ENCODE data around the gene PTPN6. TPM values are rescaled to one million over a fixed set of nuclear protein-coding genes. Genes with fewer than 3 reads are reported as not detected.

Gene PTPN6
- total RNA-seq, 1 experiment from 2014 or later = 19.8 TPM

DNA sequence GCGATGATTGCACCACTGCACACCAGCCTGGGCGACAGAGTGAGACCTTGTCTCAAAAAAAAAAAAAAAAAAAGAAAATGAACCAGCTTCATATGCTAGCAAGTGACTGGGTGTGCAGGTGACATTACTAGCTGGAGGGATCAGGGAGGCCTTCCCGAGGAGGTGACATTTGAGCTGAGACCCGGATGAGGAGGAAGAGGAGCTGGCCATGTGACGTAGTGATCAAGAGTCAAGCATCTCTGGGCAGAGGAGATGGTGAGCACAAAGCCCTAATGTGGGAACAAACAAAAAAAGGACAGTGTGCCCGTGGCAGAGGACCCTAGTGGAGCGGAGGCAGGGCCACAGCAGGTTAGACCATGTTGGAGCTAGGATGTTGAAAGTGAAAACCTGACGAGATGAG lies 3.5 kb upstream of the PTPN6 start:
- H4K91ac ChIP-seq (ENCODE audit: insufficient read length, low read depth, low read length) = no peak overlapping the region
- H3K9me3 Mint-ChIP-seq = no peaks in the 10 kb centered on the region; a peak in 1 of 5 replicates
- no peak overlapping the region; a peak in 2 of 7 replicates for H3K27ac Mint-ChIP-seq
- H4K5ac ChIP-seq (ENCODE audit: insufficient read length, low read depth, low read length) = no peak overlapping the region
- H2AK5ac ChIP-seq (ENCODE audit: insufficient read length, low read length) = no peak overlapping the region
- no CpG with 5 or more reads among the region's 8 CpGs for WGBS (ENCODE audit: extremely low coverage, insufficient read length, low lambda C conversion rate)
- no peak overlapping the region for H3K56ac ChIP-seq (ENCODE audit: insufficient read length, low read depth, low read length)
- 0 out of 2 replicates have a peak, but pooled peaks cover 4% of the 10 kb centered on the region for H3K4me1 ChIP-seq (ENCODE audit: insufficient read depth, low read length)
- no peak overlapping the region for H3K14ac ChIP-seq (ENCODE audit: insufficient read depth, low read length)
- no peaks in the 10 kb centered on the region for H3K79me2 ChIP-seq (ENCODE audit: insufficient read depth, low read length)
- H2BK12ac ChIP-seq (ENCODE audit: insufficient read length, low read depth, low read length) = no peak overlapping the region
- H2BK120ac ChIP-seq (ENCODE audit: low read depth, low read length, poor library complexity, severe bottlenecking) = no peak overlapping the region
- no peak overlapping the region for H3K9ac ChIP-seq (ENCODE audit: extremely low read depth, insufficient read length, low read length)
- peaks cover 2% of the 10 kb centered on the region for H4K20me1 ChIP-seq (ENCODE audit: control insufficient read depth, insufficient read depth, insufficient read length)
- no peak overlapping the region for H2AFZ ChIP-seq (ENCODE audit: low read length)
- no peak overlapping the region for H2BK15ac ChIP-seq (ENCODE audit: low read depth, low read length)
- H3K9me3 ChIP-seq (ENCODE audit: control insufficient read depth, low read depth, low read length) = no peaks in the 10 kb centered on the region
- H3K27me3 Mint-ChIP-seq (ENCODE audit: low read depth) = peaks cover 2% of the 10 kb centered on the region; the same call in 1 of the 2 replicates
- H2BK5ac ChIP-seq (ENCODE audit: insufficient read length, low read length) = no peak overlapping the region
- H3K4me2 ChIP-seq (ENCODE audit: insufficient read depth, insufficient read length, low read length) = no peak overlapping the region
- H3K23me2 ChIP-seq (ENCODE audit: insufficient read length, low read depth, low read length, poor library complexity, severe bottlenecking) = peaks cover 16% of the 10 kb centered on the region
- no peak overlapping the region for H3K27ac ChIP-seq (ENCODE audit: insufficient read length, low read depth, low read length)
- H3K18ac ChIP-seq (ENCODE audit: insufficient read length, low read depth, low read length) = no peak overlapping the region
- no peak overlapping the region for H3T11ph ChIP-seq (ENCODE audit: low read length)
- no peaks in the 10 kb centered on the region for H3K79me1 ChIP-seq (ENCODE audit: insufficient read depth, low read depth, low read length, poor library complexity, severe bottlenecking)
- H3K23ac ChIP-seq (ENCODE audit: insufficient read length, low read depth, low read length) = no peak overlapping the region
- H4K8ac ChIP-seq (replicated peaks; ENCODE audit: insufficient read length, low read depth, low read length) = no peak overlapping the region
- no peak overlapping the region for H2BK20ac ChIP-seq (ENCODE audit: low read depth, low read length, poor library complexity, severe bottlenecking)
- TF ChIP-seq CTCF (conservative IDR thresholded peaks at IDR 0.05) = no peak
- no peaks in the 10 kb centered on the region for H3K27me3 ChIP-seq (ENCODE audit: insufficient read depth, low read length)
- H3K36me3 Mint-ChIP-seq (ENCODE audit: insufficient read depth in 1 of 3, low read depth in 3 of 3) = peaks cover 3 to 6% (median 6%) of the 10 kb centered on the region in 3 experiments; a peak in 3 of 7 replicates
- peaks cover 42% of the 10 kb centered on the region in 2 experiments for H3K4me1 Mint-ChIP-seq
- no peak for DNase-seq
- H3K4me3 Mint-ChIP-seq = peak overlapping the region; percentile 18 to 25; a peak in 1 of 5 replicates
- H3K4ac ChIP-seq (ENCODE audit: low read depth, low read length) = no peak overlapping the region

Data from H9 (cell line).